CD4-positive, alpha-beta T cell treated with Interleukin-17A for 1 hour (primary cell): ENCODE data around the gene MT1HL1.

Source experiments
- DNase-seq: peaks from one replicate; pipeline ENCODE4 v3.0.0-alpha.2; 2020

Gene MT1HL1

GRCh38 chr1:237004116-237004515 lies at the start of gene MT1HL1:
Gene MT1HL1, minus strand, starts transcription at chr1:237004441. Its CDS starts 69 bp downstream, at chr1:237004372.
- no peak for DNase-seq

GRCh38 chr1:237050915-237051314 lies 46.7 kb upstream of the MT1HL1 start:
- no peak for DNase-seq

- DNase-seq, result no peak
Measured at GRCh38 chr1:237050185-237050584, 45.9 kb upstream of the MT1HL1 start.

GRCh38 chr1:237048803-237049202 lies 44.6 kb upstream of the MT1HL1 start:
- DNase-seq, result no peak

GRCh38 chr1:237045278-237046016 lies 41.2 kb upstream of the MT1HL1 start:
- DNase-seq, result no peak

GRCh38 chr1:237043846-237044636 lies 39.8 kb upstream of the MT1HL1 start:
- no peak for DNase-seq

DNA sequence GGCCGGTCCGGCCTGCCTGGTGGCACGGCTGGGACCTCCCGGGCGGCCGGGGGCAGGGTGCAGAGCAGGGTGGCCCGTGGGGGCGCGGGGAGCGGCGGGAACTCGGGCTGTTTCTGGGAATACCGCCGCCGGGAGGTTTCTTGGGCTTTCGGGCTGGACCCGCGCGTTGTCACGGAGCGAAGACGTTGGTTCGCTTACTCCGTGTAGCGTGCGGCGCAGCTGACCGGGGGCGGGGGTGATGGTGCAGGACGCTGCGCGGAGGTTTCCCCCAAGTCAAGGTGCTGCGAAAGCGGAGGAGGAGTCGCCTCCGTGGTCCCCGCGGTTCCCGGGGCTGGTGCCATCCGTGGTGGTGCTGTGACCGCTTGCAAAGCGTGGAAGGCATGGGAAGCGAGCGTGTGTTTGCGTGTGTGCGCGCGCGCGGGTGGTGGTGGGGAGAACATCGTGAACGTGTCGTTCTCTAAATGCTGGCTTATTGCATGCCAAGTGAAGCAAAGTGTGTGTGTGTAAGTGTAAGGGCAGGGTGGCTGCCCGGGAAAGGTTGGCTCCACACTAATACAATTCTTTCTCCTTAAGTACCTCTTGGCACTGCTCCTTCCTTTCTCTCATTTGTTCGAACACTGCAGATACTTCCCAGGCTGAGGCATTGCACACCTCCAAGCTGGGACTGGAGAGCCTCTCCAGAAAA lies 38.8 kb upstream of the MT1HL1 start:
- DNase-seq, result no peak

GRCh38 chr1:237042526-237042891 lies 38.3 kb upstream of the MT1HL1 start:
- DNase-seq, result no peak

DNA sequence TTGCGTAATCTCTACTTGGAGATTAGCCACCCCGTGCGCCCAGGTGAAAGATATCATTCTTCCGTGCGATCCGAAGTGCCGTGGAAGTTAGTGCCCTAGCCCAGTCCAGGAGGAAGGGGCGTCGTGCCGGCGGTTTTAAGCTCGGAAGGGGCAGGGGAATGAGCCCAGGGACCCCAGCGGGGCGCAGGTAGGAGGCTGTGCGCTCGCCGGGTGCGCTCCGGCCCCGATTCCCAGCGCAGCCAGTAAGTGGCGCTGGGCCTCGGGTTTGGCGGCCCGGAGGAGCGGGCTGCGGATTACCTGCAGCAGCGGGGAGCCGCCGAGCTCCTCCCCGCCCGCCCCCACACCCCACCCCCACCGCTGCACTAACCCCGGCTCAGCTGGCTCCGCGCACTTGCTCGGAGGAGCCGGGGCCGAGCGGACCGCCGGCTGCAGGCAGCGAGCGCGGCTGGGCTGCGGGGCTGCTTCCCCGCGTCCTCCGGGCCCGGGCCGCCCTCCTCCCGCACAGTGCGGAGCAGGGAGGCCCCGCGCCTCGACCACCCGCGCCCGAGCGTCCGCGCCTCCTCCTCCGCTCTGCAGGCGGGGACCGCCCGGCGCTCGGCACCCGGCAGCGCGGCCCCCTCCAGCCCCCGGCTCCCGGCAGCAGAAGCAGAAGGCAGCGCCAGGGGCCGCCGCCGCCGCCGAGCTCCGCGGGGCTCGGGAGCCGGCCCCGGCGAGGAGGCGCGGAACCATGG lies 37.7 kb upstream of the MT1HL1 start, which contains the start of gene RYR2:
Gene RYR2, plus strand, starts transcription at position 390 of the 731 bp plus-strand sequence. Its CDS starts 338 bp downstream, at position 728.
- no peak for DNase-seq

DNA sequence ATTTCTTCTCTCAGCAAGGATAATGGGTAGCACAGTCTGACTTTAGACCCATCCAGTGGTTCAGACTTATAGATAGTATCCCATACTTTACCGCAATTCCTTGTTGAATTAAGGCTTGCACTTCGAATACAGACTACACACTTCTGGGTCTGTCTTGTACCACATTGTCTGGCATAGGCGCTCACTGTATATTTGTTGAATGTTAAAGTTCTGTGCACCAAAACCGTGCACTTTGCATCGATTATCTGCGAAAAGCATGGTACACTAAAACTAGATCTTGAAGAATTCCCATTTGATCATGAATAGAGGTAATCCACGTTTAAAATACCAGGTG lies 37.2 kb upstream of the MT1HL1 start:
- no peak for DNase-seq

DNA sequence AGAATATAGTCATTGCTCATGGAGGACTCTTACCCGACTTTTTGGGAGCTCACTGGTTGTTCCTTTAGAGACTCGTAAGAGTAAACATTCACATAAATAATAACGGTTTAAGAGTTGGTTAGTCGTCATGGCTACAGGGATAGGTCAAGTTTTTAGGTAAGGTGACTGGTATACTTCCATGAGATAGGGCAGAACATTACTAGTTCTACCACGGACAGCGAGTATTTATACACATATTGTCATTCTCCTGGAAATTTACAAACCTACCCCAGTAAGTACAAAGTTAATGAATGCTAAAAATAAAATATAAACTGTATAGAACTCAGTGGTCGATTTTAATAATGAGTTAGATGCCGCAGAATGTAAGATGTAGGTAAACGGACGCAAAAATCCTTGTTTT lies 36.6 kb upstream of the MT1HL1 start:
- no peak for DNase-seq

- no peak for DNase-seq
Measured at GRCh38 chr1:237038211-237038610, 34.0 kb upstream of the MT1HL1 start.

GRCh38 chr1:237035759-237036158 lies 31.5 kb upstream of the MT1HL1 start:
- DNase-seq, result no peak

DNA sequence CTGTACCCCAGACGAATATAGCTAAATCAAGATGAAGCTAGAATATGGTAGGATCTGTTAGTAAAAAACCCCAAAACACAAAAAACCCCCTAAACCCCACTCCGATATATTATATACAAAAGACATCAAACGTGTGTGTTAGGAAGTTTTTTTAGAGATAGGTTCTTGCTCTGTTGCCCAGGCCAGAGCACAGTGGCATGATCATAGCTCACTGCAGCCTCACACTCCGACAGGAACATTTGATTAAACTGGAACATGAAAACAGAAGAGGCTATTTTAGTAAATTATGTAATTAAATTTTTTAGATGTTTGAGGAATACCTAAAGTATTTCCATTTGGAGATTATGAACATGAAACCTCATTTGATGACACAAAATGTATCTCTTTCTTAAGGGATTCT lies 29.6 kb upstream of the MT1HL1 start:
- no peak for DNase-seq

- no peak for DNase-seq
Measured at GRCh38 chr1:237033061-237033460, 28.8 kb upstream of the MT1HL1 start.

DNA sequence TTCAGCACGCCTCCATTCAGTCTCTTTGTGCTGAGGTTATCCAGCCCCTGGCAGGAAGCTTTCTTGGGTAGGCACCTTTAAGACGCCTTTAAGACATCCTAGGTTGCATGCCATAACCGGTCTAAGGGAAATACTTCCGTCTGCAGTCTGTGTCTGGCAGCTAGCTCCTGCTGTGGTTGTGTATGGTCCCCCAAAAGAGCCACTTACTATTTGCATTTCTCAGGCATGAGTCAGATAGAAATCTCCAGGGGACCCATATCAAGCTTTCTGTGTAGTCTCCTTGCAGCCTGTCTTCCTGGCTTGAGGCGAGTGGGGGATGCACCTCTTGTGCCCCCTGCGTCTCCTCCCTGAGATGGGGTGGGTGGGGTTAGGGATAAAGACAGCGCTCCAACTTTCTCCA lies 27.8 kb upstream of the MT1HL1 start:
- DNase-seq, result no peak

GRCh38 chr1:237031480-237031879 lies 27.2 kb upstream of the MT1HL1 start:
- no peak for DNase-seq

DNA sequence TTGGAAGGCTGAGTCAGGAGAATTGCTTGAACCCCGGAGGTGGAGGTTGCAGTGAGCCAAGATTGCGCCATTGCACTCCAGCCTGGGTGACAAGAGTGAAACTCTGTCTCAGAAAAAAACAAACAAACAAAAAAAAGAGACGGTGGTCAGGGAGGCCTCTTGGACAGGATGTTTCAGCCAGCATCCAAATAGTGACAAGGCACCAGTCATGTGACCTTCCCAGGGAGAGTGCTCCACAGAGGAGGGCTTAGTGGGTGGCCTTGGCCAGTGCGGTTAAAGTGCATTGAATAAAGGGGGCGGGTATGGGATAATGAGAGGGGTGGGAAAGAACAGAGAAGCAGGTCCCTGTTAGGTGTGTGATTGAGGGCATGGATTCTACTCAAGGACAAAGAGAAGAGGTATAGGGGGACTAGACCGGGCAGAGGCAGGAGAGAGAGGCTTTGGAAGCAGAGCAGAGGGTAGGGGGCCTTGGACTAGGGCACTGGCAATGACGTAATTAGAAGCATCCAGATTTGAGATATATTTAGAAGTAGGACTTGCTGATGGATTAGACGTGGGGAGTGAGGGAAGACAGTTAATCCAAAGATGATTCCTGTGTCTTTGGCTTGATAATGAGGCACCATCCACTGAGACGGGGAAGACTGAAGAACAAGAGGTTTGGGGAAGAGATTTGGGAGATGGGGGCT lies 25.8 kb upstream of the MT1HL1 start:
- no peak for DNase-seq

- DNase-seq, result no peak
Measured at GRCh38 chr1:237029240-237029639, 25.0 kb upstream of the MT1HL1 start.

GRCh38 chr1:237025358-237026074 lies 21.3 kb upstream of the MT1HL1 start:
- DNase-seq, result no peak

- DNase-seq, result no peak
Measured at GRCh38 chr1:237018896-237019295, 14.7 kb upstream of the MT1HL1 start.

DNA sequence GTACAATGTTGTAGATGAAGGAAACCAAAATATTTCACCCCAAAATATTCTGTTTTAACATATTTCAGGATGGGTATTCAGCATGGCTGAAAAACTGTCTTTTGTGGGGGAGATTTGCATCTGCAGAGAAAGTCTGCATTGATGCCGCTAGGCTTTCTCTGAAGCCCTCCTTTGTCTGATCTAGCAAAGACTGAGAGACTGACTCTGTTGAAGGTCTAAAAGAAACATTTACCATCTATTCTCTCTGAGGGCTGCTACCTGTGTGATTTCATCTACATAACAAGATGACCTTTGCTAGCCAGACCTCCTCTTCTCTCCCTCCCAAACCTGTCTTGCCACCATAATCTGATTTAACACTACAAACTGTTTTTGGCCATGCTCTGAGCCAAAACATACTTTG lies 12.4 kb upstream of the MT1HL1 start:
- no peak for DNase-seq
